Tibial nerve (tissue), 4 donors: ENCODE measurements around the gene SPATA2.

Experiments used
- EP300 ChIP-seq, 2 donors: sonication (generic); formaldehyde crosslinking; IDR thresholded peaks; one replicate each; pipeline ENCODE4 v1.6.1; 2017; ENCODE audit warnings: antibody characterized with exemption in 2 of 2, mild to moderate bottlenecking in 1 of 2
- POLR2A ChIP-seq, 2 donors: fragments of 450-650 bp; IDR thresholded peaks; one replicate each; pipeline ENCODE4 v1.6.1; 2017; ENCODE audit warnings: antibody characterized with exemption in 2 of 2, mild to moderate bottlenecking in 2 of 2, moderate library complexity in 2 of 2
- TF ChIP-seq, protein P1 (sequence below), 5 experiments: fragments of 200-600 bp in 3 of 5; fragments of 450-650 bp in 2 of 5; sonication (generic) in 3 of 5; IDR thresholded peaks; one replicate each; pipeline ENCODE4 v1.5.1; 2016 to 2019; ENCODE audit warnings: antibody characterized with exemption in 5 of 5, mild to moderate bottlenecking in 3 of 5, moderate library complexity in 2 of 5

DNA sequence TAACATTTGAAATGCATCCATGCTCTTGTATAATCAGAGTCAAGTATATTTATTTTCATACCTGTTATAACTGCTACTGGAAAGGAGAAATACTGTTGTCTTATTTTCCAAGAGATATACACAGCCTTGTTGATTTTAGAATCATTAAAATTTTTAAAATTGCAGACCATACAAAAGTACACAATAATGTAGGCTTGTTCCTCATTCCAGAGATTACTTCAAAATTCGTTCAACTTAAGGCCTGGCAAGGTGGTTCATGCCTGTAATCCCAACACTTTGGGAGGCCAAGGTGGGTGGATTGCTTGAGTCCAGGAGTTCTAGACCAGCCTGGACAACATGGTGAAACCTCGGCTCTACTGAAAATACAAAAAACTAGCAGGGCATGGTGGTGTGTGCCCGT lies 27.0 kb upstream of the SPATA2 start:
- TF ChIP-seq, protein P1, sequence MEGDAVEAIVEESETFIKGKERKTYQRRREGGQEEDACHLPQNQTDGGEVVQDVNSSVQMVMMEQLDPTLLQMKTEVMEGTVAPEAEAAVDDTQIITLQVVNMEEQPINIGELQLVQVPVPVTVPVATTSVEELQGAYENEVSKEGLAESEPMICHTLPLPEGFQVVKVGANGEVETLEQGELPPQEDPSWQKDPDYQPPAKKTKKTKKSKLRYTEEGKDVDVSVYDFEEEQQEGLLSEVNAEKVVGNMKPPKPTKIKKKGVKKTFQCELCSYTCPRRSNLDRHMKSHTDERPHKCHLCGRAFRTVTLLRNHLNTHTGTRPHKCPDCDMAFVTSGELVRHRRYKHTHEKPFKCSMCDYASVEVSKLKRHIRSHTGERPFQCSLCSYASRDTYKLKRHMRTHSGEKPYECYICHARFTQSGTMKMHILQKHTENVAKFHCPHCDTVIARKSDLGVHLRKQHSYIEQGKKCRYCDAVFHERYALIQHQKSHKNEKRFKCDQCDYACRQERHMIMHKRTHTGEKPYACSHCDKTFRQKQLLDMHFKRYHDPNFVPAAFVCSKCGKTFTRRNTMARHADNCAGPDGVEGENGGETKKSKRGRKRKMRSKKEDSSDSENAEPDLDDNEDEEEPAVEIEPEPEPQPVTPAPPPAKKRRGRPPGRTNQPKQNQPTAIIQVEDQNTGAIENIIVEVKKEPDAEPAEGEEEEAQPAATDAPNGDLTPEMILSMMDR (IDR thresholded peaks at IDR 0.05), result no peak
- TF ChIP-seq EP300 (IDR thresholded peaks at IDR 0.05) (no peak), POLR2A (IDR thresholded peaks at IDR 0.05) (no peak)
